Stimulated activated CD4-positive, alpha-beta T cell treated with anti-CD3 and anti-CD28 coated beads, TNF-alpha, amount 100 ng/mL, for 1 hour (primary cell): ENCODE data around the gene THAP7.
"Not testable (repeated sequence)": the region's sequence is repeated elsewhere in the genome, so short reads cannot be mapped to it uniquely, and the experiment has no call there.

ENCODE experiments used
- DNase-seq, 3 donors: peaks; one replicate each; pipeline ENCODE4 v3.0.0-alpha.2; 2020; ENCODE audit warnings: low read depth in 3 of 3, low spot score in 1 of 3

Gene THAP7, protein sequence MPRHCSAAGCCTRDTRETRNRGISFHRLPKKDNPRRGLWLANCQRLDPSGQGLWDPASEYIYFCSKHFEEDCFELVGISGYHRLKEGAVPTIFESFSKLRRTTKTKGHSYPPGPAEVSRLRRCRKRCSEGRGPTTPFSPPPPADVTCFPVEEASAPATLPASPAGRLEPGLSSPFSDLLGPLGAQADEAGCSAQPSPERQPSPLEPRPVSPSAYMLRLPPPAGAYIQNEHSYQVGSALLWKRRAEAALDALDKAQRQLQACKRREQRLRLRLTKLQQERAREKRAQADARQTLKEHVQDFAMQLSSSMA

DNA sequence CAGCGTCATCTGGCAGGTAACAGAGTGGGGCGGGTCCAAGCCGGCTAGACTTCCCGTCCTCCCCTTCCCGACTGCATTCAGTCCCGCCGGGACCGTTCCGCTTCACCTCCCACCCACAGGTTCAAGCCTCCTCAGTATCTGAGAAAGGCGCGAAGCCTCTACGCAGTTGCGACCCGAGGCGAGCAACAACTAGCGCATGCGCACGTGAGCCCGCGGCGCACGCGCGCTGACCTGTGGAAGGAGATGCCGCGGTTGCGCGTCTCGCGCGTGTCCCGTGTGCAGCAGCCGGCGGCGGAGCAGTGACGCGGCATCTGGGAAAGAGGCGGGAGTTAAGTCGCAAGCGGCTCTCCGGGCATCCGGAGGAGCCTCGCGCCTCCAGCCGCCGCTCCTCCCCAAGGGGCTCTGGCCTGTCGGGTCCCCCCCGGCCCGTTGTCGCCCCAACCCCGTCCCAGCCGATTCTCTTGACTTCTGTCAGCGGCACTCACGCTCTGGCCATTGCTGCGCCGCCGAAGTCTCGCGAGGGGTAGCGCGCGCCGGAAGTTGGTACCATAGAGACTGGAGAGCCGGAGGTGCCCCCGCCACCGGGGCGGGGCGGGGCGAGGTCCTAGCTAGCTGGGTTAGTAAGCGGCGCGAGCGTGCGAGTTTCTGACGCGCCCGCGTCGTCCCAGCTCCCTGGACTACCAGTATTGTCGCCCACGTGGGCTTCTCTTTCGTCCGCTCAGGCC, at the start of gene THAP7:
THAP7 (minus strand) TSS at position 518 of the 725 bp plus-strand sequence; CDS start at position 311, 207 bp downstream.
- peak; percentile 90 to 91 (median 91) for DNase-seq

DNA sequence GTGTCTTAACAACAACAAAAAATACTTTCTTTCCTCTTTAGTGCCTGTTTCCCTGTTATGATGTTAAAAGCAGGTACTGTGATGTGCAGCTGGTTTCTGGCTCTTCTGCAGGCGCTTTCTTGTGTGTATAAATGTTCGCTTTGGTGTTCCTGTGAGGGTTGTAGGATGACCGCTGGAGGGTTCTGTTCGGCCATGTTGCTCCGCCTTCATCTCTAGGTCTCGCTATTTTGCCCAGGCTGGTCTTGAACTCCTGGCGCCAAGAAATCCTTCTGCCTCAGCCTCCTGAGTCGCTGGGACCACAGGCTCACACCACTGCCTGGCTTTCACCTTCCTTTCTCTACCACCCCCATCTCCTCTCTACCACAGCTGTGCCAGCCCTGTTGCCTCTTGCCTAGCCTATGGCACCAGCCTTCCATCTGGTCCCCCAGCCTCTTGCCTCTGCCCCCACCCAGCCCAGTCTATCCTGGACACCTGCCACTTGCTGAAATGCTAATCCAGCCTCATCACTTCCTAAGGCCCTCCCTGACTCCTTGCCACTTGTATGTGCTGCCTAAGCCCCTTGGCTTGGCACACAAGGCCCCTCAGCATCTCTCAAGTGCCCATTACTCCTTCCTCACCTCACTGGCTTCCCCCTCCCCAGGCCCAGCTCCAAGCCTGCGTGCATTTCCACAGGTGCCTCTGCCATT, 49.4 kb upstream of the THAP7 start:
- DNase-seq, result no peak

DNA sequence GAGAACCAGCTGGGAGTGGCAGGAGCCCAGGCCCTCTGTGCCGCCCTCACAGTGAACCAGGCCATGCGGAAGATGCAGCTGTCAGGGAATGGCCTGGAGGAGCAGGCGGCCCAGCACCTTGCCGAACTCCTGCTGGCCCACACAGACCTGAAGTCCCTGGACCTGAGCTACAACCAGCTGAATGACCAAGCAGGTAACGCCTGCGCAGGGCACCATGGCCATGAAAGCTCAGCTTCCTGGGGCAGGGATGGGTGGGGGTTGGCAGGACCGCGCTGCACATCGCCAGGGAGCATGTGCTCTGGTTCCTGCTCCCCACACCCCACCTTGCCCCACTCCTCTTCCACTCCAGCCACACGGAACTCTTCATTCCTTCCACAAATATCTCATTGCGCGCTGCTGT, 47.0 kb upstream of the THAP7 start:
- not testable (repeated sequence) for DNase-seq

DNA sequence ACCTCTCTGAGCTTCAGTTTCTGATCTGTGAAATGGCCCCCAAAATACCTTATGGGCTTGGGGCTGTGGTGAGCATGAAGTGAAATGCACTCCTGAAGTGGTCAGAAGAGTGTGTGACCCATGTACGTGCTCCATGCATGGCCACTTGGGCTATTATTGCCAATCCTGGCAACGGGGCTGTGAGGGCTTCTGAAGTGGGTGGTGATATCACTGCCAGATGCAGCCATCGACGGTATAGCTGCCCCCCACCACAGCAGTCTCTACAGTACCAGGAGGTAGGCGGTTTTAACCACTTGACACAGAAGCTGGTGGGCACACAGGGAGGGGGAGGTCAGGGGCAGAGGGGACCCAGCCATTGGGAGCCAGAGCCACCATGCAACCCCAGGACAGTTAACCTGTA, 46.5 kb upstream of the THAP7 start:
- DNase-seq, result not testable (repeated sequence)

DNA sequence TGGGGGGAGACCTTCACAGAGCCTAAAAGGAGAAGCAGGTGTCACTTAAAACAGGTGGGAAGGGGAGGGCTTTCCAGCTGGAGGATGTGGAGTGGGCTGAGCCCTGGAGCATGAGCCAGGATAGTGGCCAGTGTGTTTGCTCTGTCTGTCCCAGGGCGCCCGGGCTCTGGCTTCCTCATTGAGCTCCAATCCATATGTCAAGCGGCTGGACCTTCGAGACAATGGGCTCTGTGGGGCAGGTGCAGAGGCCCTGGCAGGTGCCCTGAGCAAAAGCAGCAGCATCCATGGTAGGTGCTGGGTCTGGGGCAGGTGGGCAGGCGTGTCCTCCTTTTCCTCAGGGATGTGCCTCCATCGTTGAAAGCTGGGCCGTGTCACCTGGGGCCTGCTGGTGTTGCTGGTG, 45.8 kb upstream of the THAP7 start:
- no peak for DNase-seq

DNA sequence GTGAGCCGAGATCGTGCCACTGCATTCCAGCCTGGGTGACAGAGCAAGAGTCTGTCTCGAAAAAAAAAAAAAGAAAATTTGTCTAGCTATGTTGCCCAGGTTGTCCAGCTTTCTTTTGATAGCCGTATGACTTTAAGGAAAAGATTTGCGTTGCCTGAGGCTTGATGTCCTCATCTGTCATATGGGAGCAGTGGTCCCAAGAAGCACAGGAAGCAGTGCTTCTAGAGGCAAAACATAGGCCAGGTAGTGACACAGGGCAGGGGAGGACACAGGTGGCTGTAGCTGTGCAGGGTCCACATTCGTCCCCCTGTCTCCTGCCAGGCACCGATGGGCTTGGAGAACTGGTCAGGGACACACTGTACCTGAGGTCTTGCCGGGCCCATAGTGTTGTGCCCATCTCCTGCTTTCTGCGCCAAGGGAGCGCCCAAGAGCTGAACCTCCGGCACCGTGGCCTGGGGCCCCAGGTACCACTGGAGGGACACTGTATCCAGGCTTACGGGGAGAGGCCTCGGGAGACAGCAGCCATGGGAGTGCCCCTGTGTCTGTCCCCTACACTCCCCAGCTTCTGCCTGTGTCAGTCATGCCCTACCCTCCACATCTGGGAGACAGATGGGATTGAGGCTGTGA, 45.2 kb upstream of the THAP7 start:
- DNase-seq, result no peak

DNA sequence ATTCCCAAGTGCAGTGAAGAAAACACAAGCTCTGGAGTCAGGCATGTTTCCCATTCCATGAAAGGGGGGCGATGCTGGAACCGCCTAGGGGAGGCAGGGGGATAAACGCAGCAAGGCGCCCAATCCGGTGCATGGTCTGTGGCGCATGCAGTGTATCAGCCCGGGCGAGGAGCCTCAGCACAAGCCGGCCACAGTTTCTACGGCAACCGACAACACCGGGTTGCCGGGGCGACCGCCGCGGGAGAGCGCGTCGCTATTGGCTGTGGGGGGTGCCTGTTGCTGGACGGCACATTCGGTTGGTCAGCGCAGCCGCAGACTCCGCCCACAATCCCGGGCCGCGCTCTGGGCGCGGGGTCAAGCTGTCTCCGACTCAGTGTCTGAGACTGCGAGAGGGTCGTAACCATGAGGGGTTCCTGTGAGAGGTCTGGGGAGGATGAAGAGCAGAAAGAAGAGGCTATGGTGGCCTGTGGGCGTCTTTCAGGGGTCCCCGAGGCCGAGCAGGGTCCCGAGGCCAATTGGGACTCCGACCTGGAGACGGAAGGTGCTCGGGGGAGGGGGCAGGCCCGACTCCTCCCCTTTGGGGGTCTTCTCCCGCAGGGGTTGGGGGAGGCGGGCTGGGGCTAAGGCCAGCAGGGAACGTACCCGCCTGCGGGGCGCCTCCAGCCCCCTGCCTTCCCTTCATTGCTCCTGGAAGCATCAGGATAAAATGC, 43.8 kb upstream of the THAP7 start, which contains the start of gene LRRC74B:
LRRC74B (plus strand) TSS at position 362 of the 710 bp plus-strand sequence; CDS start at position 403, 41 bp downstream.
- peak; percentile 13 to 35 (median 27) for DNase-seq

DNA sequence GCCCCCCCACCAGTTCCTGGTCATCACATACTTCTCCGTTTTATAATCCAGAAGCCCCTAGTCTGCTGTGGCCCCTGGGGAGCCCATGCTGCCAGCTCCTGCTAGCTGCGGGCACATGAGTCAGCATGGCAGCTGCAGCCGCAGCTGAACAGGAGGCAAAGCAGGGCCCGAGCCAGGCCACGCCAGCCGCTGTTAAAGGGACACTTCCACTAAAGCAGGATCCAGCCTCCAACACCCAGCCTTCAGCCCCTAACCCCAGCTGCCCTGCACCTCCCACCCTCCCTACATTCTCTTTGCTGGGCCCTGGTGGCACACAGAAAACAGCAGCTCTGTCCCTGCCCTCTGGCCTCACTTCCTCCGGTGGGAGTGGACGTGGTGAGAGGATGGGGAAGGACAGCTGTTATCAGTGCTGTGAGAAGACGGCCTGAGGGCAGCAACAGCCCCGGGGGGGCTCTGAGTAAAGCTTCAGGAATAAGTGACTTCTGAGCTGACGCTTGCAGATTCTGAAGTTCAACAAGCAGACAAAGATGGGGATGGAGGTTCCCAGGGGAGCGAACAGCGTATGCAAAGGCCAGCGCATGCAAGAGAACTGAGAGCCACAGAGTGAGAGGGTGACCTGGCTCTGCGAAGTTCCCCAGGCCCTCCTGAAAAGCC, 43.1 kb upstream of the THAP7 start:
- no peak for DNase-seq

DNA sequence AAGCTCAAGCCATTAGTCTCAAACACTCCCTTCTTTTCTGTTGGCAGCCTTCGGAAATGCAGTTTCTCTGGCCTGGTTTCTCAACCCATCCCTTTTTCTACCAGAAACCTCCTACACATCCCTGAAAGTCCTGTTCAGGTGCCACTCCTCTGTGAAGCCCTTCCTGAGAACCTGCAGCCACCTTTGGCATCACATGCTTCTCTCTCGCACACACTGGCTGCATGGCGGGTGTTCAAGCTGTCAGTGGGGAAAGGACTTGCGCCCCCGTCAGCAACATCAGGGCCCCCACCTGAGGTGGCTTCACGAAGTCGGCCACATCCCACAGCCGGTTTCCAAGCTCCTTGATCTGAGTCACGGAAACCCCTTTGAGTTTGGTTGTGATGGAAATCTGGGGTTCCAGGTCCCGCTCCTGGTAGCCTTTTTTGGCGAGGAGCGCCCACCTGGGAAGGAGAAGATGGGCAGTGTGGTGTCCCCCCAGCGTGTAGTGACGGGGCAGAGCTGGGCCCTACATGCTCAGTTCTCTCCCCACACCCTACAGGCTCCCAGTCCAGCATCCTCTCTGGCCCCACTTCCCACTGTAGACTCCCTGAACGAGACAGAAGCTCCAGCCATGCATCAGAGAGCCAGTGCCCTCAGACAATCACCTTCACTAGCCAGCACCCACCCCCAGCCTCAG, 42.1 kb upstream of the THAP7 start:
- no peak for DNase-seq

DNA sequence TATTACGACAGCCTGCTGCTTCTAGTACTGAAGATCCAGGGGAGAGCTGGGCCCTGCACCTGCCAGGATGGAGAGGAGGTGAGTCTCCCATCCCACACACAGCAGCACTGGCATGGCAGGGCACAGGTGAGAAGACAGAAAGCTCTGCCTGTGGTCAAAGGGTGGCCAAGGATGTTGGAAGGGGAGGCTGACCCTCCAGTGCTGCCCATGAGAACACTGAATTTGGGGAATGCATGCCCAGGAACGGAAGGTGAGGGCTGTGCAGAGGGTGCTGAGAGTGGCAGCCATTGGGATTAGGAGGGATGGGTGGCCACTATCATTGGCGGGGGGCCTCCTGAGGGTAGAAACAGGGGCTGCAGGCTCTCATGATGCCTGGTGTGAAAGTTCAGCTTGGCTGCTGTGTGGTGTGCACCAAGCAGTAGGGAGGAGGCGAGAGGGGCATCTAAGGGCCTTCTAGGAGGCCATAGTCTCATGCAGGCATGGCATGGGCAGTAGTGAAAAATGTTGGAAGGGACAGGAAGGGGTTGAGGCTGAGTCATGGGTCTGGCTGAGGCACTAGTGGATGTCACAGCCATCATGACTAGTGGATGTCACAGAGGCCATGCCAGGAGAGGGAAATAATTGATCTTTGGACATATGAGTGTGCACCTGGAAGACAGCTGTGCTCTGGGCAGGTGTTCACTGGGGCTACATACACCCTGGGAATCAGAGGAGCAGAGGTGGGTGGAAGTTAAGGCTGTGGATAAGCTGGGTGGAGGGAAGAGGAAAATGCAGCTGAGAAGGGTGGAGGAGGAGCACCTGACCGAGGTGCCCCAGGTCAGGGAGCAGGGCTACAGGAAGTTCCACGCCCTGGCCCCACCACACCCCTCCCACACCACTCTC, 41.3 kb upstream of the THAP7 start:
- no peak for DNase-seq

DNA sequence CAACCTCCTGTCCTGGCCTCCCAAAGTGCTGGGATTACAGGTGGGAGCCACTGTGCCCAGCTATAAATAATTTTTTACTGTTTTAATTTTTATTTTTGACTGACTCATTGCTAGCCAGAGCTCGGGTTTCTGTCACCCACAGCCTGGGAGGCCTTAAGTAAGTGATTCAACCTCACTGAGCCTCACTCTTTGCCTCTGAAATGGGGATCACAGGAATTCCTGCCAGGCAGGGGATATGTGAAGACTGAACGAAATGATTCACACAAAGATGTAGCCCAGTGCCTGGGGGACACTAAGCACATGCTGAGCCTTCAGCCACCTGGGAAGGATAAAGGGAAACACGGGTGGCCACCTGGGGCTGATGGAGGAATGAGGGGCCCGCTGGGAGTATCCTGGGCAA, 40.0 kb upstream of the THAP7 start:
- DNase-seq, result no peak

DNA sequence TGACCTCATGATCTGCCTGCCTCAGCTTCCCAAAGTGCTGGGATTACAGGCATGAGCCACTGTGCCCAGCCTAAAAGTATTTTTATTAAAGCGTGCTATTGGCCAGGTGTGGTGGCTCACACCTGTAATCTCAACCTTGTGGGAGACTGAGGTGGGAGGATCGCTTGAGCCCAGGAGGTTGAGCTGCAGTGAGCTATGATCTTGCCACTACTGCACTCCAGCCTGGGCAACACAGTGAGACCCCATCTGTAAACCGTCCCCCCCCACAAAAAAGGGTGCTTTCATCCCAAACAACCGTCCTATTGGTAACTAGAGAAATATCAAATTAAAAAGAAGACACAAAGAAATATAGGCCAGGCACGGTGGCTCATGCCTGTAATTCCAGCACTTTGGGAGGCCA, 37.2 kb upstream of the THAP7 start:
- not testable (repeated sequence) for DNase-seq

DNA sequence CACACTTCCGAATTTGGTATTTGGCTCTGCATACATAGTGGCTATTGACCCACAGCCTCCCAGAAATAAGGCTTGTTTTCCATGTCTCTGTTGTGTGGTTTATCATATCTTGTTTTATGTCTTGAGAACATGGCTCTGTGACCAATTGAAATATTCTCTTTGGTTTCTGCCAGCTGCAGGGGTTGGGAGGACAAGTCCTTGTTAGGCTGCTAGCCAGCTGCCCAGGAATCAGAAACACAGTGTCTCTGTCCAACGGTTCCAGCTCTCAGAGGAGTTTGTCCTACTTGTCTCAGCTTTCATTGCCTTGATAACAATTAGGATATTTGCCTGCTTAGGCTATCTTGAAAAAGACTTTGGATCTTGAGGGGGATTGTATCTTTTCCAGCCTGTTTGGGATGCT, 36.5 kb upstream of the THAP7 start:
- no peak for DNase-seq

DNA sequence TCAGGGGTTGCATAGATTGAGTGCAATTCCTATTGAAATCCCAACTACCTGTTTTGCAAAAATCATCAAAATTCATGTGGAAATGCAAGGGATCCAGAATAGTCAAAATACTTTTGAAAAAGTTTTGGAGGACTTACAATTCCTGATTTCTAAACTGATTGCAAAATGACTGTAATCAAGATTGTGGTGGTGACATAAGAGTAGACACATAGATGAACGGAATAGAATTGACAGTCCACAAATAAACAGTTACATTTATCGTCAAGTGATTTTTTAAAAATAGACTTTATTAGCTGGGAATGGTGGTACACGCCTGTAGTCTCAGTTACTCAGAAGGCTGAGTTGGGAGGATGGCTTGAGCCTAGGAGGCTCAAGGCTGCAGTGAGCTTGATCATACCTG, 33.1 kb upstream of the THAP7 start:
- no peak for DNase-seq

DNA sequence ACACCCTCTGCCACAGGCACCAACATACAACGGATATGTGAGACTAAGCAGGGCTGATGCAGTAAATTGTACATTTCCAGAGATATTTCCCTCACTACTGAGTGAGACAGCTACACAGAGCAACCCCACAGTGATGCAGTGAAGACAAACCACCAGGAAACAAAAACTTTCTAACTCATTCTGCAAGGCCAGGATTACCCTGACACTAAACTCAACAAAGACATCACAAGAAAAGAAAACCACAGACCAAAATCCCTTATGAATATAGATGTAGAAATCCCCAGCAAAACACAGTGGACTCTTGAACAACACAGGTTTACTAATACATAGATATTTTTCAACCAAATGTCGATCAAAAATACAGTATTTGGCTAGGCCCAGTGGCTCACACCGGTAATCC, 32.0 kb upstream of the THAP7 start:
- DNase-seq, result no peak

DNA sequence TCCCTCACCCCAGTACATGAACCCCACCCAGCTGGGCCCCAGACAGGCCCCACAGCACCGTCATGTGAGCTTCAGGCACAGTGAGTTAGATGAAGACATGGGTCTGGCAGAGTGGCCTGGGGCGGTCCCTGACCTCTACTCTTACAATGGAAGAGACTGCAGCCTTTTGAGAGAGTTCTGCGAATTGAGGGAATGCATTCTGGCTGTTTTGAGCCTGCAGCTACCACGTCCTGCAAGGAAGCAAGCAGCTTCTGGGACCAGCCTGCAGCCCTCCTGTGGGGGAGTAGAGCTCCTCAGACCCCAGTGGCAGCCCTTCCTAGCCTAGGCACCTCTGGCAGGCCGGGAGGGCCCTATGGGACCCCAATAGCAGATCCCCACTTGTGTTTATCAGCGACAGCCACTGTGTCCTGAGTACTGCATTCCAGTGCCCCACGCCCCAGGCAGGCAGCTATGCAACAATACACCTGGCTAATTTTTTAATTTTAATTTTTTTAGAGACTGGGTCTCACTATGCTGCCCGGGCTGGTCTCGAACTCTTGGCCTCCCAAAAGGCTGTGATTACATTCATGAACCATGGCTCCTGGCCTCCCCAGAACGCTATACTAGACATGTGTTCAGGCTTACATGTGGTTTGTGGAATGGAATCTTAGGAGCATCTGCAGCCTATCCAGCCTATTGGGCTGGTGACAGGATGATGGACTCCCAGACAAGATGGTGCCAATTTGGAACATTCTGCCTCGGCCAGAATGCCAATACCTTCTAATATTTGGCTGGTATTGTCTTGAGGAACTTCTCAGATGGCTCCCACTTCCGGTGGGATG, 31.2 kb upstream of the THAP7 start:
- no peak for DNase-seq

DNA sequence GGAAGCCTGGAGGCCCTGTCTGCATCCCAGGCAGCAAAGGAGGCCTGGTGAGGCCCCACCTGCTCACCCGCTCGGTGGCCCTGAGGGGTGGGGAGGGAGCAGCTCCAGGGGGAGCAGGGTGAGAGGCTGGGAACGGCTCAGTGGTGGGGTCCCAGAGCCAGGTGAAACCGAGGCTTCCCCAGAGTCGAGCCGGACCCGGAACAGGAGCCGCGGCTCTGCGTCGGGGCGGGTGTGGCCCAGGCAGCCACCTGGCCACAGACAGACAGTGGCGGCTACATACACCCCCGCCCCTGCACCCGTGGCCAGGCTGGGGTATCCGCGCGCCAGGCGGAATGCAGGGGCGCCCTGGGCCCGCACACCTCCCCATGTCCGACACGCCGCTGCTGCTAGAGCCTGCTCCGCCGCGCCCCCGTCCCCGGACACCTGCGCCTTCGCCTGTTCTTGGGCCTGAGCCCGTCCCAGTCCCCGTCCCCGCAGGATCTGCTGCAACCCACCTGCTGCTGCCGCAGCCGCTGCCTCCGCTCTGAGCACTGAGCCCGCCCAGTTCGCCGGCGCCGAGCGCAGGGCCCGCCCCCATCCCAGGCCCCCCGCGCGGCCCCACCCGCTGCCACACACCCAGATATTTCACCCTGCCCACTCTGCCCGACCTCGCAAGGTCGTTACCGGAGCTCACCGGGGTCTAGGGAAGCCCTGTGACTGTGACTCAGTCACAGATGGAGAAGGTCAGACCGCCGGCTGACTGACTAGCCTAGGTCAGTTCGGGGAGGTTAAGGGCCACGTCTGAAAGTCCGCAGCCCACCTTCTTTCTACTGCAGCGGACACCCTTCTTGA, 30.3 kb upstream of the THAP7 start, which contains the start of gene SLC7A4:
SLC7A4 (minus strand) TSS at position 525 of the 831 bp plus-strand sequence. CDS start 749 bp downstream, outside the sequence.
- no peak for DNase-seq
